Measurements from ENCODE around the gene MVD. TPM values are rescaled to one million over a fixed set of nuclear protein-coding genes. Genes with fewer than 3 reads are reported as not detected.

MVD gene
- total RNA-seq, 1 donor from 2014 or later = 64.0 TPM

DNA sequence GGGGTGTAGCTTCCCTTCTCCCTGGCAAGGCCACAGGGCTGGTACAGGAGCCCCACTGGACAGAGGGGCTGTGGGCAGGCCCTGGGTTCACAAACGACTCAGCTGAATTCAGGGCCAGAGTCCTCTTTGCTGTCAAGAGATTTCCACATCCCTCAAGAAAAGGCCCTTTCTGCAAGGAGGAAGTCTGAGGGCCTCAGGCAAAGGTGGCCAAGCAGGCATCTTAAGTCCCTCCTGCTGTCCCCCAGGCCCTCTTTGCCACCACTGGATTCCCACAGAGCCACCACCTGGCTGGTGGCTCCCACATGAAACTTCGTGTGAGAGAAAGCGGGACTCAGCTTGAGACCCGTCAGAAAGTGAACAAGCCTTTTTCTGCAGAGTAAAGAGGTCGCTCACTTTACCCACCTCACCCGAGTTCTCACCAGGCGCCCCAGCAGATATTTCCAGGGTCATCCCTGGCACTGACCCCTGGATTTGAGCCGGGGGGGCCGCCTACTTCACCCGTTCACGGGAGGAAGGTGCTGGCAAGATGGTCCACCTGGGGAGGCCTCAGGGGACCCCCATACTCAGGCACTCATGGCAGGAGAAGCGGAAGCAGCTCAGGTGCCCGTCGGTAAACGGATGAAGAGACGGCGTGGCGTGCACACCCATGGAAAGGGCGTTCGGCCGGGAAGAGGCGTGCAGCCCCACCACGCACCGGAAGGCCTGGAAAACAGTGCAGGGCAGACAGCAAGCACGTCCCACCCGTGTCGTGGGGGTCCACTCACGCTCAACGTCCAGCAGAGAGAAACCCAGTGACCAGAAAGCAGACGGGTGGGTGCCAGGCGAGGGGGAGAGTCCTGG lies 39.7 kb upstream of the MVD start:
- Mint-ChIP-seq H3K27me3 (ENCODE audit: low read depth) (no peaks in the 10 kb centered on the region), H3K36me3 (no peaks in the 10 kb centered on the region), H3K27ac (no peak overlapping the region), H3K4me3 (no peak overlapping the region), H3K4me1 (peaks cover 21% of the 10 kb centered on the region), H3K9me3 (no peaks in the 10 kb centered on the region)
- DNase-seq (ENCODE audit: low spot score in 2 of 2, unreplicated experiment in 2 of 2) = no peak
- no peak for TF ChIP-seq CTCF (IDR thresholded peaks at IDR 0.05; ENCODE audit: unreplicated experiment)

GRCh38 chr16:88701581-88702370 lies 38.9 kb upstream of the MVD start:
- Mint-ChIP-seq H3K36me3 (no peaks in the 10 kb centered on the region), H3K27me3 (ENCODE audit: low read depth) (no peaks in the 10 kb centered on the region), H3K4me1 (peaks cover 13% of the 10 kb centered on the region), H3K27ac (no peak overlapping the region), H3K4me3 (no peak overlapping the region), H3K9me3 (no peaks in the 10 kb centered on the region)
- DNase-seq (ENCODE audit: low spot score in 2 of 2, unreplicated experiment in 2 of 2) = no peak
- no peak for TF ChIP-seq CTCF (IDR thresholded peaks at IDR 0.05; ENCODE audit: unreplicated experiment)

DNA sequence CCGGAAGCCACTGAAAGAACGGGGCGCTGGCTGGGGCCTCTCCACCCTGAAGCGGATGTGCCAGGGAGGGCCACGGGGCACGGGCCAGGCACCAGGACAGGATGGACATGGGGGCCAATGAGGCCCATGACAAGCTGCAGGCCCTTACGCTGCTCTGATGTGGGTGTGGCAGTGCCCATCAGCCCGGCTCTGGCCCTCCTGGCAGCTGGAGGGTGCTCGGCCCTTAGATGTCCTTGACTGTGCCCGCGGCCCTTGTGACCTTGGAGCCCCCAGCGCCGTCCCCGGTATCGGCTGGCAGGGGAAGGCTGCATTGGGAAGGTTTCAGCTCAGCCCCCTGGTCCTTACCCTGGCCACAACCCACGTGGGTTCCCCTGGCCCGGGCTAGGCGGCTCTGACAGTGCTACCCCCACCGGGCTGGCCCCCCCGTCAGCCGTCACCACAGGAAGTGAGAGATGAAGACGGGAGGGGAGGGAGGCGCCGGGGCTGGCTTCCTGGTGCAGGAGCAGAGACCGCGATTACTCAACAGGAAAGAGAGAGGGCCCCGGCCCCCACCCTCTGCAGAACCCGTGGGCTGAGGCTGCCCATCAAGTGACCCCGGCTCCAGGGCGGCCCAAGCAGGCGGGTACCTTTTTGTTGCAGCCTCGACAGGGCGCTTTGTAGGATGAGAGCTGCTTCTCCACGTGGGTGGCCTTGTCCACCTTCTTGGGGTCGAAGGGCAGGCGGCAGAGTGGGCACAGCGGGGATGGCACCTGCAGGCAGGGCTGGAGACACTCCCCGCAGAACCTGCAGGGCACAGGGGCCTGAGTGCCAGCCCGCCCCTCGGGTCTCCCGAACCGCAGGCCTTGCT lies 38.0 kb upstream of the MVD start:
- Mint-ChIP-seq H3K4me1 (peaks cover 13% of the 10 kb centered on the region), H3K27ac (no peak overlapping the region), H3K27me3 (ENCODE audit: low read depth) (no peaks in the 10 kb centered on the region), H3K9me3 (no peaks in the 10 kb centered on the region), H3K4me3 (no peak overlapping the region), H3K36me3 (no peaks in the 10 kb centered on the region)
- DNase-seq (ENCODE audit: low spot score in 2 of 2, unreplicated experiment in 2 of 2) = no peak
- no peak for TF ChIP-seq CTCF (IDR thresholded peaks at IDR 0.05; ENCODE audit: unreplicated experiment)

- Mint-ChIP-seq H3K27ac (no peak overlapping the region), H3K36me3 (no peaks in the 10 kb centered on the region), H3K27me3 (ENCODE audit: low read depth) (no peaks in the 10 kb centered on the region), H3K4me3 (no peak overlapping the region), H3K9me3 (no peaks in the 10 kb centered on the region), H3K4me1 (peaks cover 10% of the 10 kb centered on the region)
- no peak for DNase-seq (ENCODE audit: low spot score in 2 of 2, unreplicated experiment in 2 of 2)
- no peak for TF ChIP-seq CTCF (IDR thresholded peaks at IDR 0.05; ENCODE audit: unreplicated experiment)
Observed at GRCh38 chr16:88700322-88700635, 37.4 kb upstream of the MVD start.

- H3K9me3 Mint-ChIP-seq = no peaks in the 10 kb centered on the region
- no peaks in the 10 kb centered on the region for H3K27me3 Mint-ChIP-seq (ENCODE audit: low read depth)
- H3K4me3 Mint-ChIP-seq = no peak overlapping the region
- H3K27ac Mint-ChIP-seq = no peak overlapping the region
- no peak for TF ChIP-seq CTCF (IDR thresholded peaks at IDR 0.05; ENCODE audit: unreplicated experiment)
- no peak for DNase-seq (ENCODE audit: low spot score in 2 of 2, unreplicated experiment in 2 of 2)
- H3K4me1 Mint-ChIP-seq = peaks cover 4% of the 10 kb centered on the region
- no peaks in the 10 kb centered on the region for H3K36me3 Mint-ChIP-seq
Observed at GRCh38 chr16:88699180-88699579, 36.3 kb upstream of the MVD start.

All from mesothelial cell of epicardium (in vitro differentiated cells).